ENCODE results near the gene PIGBOS1.
"Not testable (repeated sequence)": the region's sequence is repeated elsewhere in the genome, so short reads cannot be mapped to it uniquely, and the experiment has no call there.

The PIGBOS1 gene

DNA sequence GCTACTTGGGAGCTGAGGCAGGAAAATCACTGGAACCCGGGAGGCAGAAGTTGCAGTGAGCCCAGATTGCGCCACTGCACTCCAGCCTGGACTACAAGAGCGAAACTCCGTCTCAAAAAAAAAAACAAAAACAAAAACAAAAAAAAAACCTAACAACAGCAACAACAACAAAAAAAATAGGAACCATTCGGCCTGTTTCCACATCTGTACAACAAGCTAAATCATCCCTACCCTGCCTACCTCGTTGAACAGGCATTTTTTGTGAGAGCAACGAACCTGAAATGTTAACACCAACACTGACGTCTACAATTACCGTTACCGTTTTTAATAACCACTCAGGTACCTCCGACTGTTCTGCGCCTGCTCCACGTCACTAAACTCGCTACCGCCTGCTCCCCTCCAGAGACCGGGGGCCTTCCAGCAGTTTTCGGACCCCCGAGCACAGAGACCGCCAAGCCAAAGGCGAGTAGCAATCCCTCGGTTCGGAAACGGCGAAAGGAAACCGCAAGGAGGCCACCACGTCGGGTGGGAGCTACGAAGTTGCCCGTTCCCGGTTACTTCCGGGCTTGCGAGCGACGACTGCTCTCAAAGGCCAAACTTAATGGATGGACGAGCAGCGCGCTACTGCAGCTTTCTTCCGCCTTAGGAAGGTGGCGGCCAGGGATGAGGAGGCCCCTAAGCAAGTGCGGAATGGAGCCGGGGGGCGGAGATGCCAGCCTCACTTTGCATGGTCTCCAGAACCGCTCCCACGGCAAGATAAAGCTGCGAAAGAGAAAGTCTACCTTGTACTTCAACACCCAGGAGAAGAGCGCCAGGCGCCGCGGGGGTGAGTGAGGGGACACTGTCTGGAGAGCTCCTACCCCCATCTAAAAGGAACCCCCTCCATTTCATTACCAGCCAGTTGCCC, at the start of gene PIGBOS1, which contains the start of gene PIGB:
Gene PIGBOS1 (minus strand): TSS at position 536 of the 907 bp plus-strand sequence. CDS start 1,331 bp downstream, outside the sequence.
Gene PIGB (plus strand): TSS at position 635 of the 907 bp plus-strand sequence. CDS start 29 bp downstream, at position 664.
- DNase-seq = peak; percentile 33 to 49

GRCh38 chr15:55366981-55367380, 48.1 kb upstream of the PIGBOS1 start:
- DNase-seq = no peak

DNA sequence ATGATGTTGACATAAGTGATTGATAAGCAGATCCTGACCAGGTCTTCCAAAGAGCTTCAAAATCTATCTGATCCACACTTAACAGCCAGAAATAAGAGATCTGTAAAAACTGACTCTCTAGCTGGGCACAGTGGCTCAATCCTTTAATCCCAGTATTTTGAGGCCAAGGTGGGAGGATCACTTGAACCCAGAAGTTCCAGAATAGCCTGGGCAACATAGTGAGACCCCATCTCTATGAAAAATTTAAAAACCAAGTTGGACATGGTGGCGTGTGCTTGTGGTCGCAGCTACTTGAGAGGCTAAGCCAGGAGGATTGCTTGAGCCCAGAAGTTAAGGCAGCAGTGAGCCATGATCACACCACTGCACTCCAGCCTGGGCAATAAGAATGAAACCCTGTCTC, 43.7 kb upstream of the PIGBOS1 start:
- DNase-seq = no peak

DNA sequence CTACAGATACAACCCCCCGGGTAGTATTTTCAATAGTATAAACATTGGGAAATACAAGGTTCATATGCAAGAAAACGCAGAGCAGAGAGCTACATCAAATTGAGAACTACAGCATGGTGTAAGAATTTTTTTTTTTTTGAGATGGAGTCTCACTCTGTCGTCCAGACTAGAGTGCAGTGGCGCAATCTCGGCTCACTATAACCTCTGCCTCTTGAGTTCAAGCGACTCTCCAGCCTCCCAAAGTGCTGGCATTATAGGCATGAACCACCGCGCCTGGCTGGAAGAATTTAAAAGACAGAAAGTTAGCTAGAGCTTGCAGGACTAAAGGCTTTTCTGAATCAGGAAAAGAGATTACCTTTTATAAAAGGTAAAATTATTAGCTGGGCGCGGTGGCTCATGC, 42.1 kb upstream of the PIGBOS1 start:
- DNase-seq = no peak

- no peak for DNase-seq
These were observed 41.3 kb upstream of the PIGBOS1 start for GRCh38 chr15:55360256-55360655.

DNA sequence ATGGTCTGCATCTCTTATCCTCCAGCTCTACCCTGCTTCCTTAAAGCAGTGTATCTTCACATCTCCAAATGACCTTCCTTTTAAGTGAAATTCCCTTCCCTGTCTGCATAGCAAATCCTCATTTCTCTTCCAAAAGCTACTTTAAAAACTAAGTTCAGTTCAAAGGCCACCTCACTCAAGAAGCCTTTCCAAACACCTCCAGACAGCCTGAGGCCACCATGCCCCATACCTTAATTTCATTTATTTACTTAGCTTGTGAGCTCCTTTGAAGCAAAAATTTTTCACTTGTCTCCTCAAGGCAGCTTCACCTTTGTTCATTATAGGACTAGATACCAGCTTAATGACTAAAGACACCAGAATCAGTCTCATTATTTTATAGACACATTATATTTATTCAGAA, 39.5 kb upstream of the PIGBOS1 start:
- no peak for DNase-seq

- no peak for DNase-seq
These were observed 38.9 kb upstream of the PIGBOS1 start for GRCh38 chr15:55357774-55358173.

DNA sequence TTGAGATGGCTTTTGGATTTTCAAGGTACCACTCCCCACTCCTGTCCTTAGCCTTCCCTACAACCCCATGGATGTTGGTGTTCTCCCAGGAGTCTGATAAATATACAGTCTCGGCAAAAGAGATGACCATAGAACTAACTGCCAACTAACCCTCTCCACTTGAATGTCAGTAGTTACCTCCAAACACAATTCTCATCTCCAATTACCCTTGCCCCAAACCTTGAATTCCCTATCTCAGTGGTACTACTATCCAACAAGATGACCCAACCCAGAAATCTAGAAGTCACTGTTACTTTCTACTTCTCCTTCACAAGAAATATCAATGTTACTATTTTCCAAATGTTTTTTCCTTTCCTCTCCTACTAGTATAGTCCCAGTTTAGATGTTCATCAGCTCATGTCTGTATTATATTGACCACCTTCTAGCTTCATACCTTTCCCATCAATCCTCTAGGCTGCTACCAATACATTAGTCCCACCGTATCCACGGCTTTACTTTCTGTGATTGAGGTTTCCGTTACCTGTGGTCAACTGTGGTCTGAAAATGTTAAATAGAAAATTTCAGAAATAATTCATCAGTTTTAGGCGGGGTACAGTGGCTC, 38.2 kb upstream of the PIGBOS1 start:
- DNase-seq = no peak

GRCh38 chr15:55353025-55353424, 34.1 kb upstream of the PIGBOS1 start:
- DNase-seq = no peak

GRCh38 chr15:55349282-55349681, 30.4 kb upstream of the PIGBOS1 start:
- DNase-seq = no peak

GRCh38 chr15:55348281-55348778, 29.4 kb upstream of the PIGBOS1 start:
- no peak for DNase-seq

GRCh38 chr15:55344206-55344605, 25.3 kb upstream of the PIGBOS1 start:
- no peak for DNase-seq

- DNase-seq = peak in 1 of 2 experiments; percentile 3
These were observed 24.2 kb upstream of the PIGBOS1 start for GRCh38 chr15:55343168-55343567.

GRCh38 chr15:55337160-55337559, 18.2 kb upstream of the PIGBOS1 start:
- no peak for DNase-seq

- no peak for DNase-seq
These were observed 16.1 kb upstream of the PIGBOS1 start for GRCh38 chr15:55334997-55335396.

GRCh38 chr15:55334371-55334770, 15.4 kb upstream of the PIGBOS1 start:
- DNase-seq = no peak

- DNase-seq = no peak
These were observed 8.5 kb upstream of the PIGBOS1 start for GRCh38 chr15:55327387-55327786.

DNA sequence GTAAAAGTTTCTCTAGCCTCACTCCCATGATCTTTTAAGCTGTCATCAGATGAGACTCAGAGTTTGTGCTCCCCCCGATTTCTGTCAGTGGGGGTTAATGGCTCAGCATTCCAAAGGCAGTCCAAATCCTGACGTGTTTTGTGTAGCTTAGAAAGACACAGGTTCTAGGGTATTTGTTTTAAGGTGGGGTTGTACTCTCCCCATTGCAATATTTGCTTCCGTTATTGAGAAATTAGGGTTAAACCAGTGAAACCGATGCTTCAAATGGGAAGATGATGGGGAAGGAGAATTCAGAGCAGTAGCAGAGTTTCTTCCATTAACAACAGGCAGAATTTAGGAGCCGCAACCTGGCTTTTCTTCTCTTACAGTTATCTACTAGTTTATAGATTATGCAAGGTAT, 3.5 kb upstream of the PIGBOS1 start:
- no peak for DNase-seq

GRCh38 chr15:55320963-55321362, 2.0 kb upstream of the PIGBOS1 start:
- no peak for DNase-seq

- no peak for DNase-seq
These were observed 1.3 kb upstream of the PIGBOS1 start for GRCh38 chr15:55320238-55320550.

- no peak for DNase-seq
These were observed 764 bp upstream of the PIGBOS1 start for GRCh38 chr15:55319537-55320237.

DNA sequence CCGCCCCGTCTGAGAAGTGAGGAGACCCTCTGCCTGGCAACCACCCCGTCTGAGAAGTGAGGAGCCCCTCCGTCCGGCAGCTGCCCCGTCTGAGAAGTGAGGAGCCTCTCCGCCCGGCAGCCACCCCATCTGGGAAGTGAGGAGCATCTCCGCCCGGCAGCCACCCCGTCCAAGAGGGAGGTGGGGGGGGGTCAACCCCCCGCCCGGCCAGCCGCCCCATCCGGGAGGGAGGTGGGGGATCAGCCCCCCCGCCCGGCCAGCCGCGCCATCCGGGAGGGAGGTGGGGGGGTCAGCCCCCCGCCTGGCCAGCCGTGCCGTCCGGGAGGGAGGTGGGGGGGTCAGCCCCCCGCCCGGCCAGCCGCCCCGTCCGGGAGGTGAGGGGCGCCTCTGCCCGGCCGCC, 16.1 kb downstream of the PIGBOS1 start:
- not testable (repeated sequence) for DNase-seq

DNA sequence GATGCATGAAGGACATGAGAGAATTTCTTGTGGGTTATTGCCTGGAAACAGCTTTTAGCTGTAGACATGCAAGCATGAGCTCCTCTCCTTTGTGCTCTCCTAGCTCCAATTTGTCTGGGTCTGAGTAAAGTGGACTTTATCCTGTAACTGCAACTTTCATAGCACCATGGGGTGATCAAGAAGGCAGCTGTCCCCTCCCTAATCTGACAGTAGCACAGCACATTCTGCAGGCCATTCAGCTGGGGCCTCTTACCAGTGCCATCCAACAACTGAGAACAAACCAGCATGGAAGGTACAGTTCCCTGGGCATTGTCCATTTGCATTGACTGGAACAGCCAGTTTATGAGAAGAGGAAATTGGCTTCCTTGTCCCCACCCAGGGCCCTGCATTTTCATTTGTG, 21.6 kb downstream of the PIGBOS1 start:
- no peak for DNase-seq

Measured in NCI-H187 (cell line).